GM21360 (cell line): ENCODE results near the gene NBDY.
A peak's percentile ranks its signal among the peaks of the same experiment; 100 is the strongest.

Source experiments
- ATAC-seq: cut with Tn5 transposase; IDR thresholded peaks from one replicate; pipeline ENCODE4 v1.9.1; 2021; ENCODE audit warnings: mild to moderate bottlenecking, moderate library complexity; ENCODE audit not compliant: unreplicated experiment

Gene NBDY

DNA sequence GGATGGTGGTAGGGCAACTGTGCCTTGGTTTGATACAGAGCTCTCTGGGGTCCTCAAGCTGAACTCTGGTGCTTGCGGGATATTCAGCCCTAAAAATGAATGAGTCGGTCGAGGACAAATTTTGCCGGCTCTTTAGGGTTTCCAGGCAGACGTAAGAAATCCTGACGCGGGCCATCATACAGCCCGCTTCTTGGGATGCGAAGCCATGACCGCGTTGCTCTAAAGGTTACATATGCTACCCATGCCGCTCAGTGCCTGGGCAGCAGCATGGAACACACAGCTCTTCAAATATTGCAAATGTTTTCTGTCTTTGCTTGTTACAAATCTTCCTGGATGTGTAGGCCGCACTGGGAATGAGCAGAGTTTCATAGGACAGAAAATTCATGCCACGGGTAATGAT, 55.6 kb downstream of the NBDY start:
- no peak for ATAC-seq

DNA sequence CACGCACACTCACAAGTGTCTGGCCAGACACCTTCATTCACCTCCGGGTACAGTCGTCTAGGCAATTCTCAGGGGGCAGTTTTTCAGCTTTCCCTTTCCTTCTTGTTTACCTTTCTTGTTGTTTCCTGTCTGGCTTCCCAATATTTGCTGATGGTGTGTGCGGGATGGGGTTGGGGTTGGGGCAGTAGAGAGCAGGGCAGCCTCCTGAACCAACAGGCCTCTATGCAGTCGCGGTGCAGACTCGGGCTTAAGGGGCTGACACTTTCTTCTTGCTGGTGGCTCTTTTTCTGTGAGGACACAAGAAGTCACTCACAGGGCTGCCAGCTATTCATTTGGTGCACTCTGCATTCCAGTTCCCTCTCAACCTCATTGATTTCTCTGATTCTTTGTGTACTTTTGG, 56.4 kb downstream of the NBDY start:
- no peak for ATAC-seq

DNA sequence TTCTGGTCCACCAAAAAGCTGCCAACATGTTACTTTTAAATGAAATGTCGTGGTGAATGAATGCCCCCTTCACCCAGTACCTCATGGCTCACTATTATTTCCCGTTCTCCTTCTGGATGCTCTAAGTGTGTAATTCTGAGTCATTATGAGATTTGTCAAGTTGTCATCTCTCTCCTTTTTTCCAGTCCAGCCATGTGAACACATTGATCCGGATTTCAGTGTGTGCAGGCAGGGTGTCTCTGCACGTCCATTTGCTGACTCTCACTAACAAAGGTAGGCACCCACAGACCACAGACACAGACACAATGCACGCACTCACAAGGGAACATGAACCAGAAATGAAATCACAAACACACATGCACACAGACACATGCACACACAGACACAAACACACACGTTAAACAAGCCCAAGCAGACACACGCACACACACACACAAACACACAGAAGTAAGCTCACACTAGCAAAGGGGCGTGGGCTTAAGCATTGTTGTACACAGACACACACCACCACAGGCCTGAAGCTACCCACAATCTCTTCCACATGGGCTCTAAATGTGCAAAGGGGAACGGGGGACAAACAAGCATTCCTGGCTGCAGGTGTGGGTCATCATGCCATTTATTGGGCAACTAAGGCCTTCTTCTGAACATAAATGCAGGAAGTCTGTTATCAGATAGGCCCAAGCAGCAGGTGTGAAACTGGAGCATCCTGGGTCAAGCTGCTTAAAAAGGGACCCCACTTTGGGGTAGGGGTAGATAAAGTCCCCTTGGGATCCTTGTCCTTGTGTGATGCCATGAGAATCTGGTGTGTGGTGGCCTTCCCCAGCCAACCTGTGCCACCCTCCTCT, 58.1 kb downstream of the NBDY start:
- ATAC-seq, result no peak

DNA sequence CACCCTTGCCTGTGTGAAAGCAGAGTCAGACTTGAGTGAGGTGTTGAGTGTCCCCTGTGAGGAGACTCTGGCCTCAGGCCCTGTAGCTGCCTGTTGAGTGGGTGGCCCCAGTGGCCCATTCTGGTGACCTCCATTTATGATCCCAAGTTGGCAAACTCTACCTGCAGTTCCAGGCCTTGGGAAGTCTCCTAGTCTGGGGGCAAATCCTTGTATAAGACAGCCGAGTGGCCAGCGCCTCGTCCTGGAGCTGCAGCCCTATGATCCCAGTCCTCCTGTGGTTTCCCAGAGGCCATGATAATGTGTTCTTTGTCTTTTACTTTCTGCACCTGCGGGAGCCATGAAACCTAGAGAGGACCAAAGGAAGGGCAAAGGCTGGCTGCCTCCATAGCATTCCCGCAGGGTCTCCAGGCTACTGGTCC, 58.7 kb downstream of the NBDY start:
- ATAC-seq, result no peak

DNA sequence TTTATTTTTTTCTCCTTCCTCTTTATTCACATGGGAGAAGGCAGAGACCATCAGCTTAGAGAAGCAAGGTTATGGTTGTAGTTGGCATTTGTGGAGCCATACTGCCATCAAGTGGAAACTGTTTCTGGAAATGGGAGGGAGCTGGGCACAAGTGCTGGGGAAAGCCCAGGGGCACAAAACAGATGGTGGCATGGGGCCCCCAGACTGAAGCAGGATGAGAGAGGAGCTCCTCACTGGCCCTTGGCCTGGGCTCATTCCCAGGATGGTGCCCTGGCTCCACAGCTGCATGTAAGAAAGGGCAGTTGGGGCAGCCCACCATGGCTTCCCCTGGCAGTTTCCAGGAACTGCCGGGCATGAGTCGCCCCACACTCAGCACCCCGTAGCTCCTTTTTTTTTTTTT, 59.2 kb downstream of the NBDY start:
- no peak for ATAC-seq

DNA sequence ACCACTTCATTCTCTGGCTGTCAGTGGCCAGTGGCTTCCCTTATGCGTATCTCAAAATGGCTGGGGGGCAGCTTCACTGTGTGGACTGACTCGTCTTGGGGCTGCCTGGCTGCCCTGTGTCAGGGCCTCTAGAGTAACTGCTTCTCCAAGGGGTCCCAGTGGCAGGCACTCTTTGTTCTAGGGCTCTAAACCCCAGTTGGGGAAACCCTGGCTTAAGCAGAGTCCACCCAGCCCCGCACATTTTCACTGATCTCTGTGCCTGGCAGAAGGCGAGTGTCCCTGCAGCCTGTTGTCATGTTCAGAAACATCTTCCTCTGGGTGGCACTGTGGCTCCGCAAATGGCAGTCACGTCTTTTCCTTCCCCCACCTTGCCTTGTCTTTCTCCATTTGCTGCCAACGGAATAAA, 59.7 kb downstream of the NBDY start:
- ATAC-seq, result peak; percentile 52

DNA sequence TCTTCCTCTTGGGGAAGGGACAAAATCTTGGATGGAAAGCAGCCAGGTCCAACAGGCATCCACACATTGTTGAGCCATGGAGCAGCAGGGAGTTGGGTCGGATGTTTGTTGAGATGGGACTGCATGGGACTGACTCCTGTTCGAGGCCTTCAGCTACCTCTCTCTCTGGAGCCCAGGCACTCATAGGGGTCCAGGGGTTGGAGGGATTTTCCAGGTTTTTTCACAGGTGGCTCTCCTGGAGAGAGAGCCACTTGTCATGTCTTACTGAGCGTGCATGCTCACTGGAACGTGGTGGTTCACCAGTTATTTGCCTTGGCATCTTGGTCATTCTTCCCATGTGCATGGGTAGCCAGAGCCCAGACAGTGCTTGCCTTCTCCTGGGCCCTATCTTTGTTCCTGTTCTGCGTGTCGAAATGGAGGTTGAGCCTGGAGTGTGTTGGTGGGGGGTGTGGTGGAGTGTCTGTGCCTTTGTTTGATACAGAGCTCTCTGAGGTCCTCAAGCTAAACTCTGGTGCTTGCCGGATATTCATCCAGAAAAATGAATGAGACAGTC, 60.6 kb downstream of the NBDY start:
- no peak for ATAC-seq

DNA sequence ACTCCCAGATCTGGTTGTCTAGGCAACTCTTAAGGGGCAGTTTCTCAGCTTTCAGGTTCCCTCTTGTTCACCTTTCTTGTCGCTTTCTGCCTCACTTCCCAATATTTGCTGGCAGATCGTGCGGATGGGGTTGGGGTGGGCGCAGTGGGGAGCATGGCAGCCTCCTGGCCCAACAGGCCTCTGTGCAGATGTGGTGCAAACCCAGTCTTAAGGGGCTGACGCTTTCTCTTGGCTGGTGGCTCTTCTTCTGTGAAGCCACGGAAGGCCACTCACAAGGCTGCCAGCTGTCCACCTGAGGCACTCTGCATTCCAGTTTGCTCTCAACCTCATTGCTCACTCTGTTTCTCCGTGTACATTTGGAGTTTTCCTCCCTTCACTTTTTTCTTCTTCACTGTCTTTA, 61.7 kb downstream of the NBDY start:
- no peak for ATAC-seq

DNA sequence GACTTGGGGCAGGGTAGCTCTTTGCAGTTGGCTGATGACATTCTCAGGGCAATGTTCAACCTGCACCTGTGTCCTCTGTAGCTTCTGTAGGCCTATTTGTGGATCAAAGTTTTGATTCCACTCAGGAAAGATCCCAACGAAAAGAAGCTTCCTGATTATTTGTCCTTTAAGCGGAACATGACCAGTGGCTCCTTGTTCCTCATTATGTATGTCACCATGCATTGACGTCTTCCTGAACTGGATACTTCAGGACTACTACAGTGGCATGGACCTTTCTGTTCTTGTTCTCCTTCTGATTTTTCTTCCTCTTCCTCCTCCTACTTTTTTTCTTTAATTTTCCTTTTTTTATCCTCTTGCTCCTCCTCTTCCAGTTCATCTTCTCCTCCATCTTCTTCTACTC, 62.4 kb downstream of the NBDY start:
- ATAC-seq, result no peak

DNA sequence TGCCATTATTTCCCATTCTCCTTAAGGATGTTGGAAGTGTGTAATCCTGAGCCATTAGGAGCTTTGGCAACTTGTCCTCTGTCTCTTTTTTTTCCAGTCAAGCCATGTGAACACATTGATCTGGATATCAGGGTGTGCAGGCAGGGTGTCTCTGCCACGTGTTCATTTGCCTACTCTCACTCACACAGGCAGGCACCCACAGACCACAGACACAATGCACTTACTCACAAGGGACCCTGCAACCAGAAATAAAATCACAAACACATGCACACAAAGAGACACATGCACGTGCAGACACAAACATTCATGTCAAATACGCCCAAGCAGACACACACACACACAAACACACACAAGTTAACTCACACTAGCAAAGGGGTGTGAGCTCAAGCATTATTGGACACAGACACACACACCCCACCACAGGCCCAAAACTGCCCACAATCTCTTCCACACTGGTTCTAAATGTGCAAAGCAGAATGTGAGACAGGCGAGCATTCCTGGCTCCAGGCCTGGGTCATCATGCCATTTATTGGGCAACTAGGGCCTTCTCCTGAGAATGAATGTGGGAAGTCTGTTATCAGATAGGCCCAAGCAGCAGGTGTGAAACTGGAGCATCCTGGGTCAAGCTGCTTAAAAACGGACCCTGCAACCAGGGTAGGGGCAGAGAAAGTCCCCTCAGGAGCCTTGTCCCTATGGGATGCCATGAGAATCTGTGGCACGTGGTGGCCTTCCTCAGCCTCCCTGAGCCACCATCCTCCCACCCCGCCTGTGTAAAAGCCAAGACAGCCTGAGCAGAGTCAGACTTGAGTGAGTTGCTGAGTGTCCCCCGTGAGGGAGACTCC, 63.4 kb downstream of the NBDY start:
- ATAC-seq, result no peak

DNA sequence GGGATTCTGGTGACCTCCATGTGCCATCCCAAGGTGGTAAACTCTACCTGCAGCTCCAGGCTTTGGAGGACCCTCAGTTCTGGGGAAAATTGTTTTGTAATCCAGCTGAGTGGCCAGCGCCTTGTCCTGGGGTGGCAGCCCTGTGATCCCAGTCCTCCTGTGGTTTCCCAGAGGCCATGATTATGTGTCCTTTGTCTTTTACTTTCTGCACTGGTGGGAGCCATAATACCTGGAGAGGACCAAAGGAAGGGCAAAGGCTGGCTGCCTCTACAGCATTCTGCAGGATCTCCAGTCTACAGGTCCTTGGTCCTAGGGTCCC, 64.0 kb downstream of the NBDY start:
- no peak for ATAC-seq

DNA sequence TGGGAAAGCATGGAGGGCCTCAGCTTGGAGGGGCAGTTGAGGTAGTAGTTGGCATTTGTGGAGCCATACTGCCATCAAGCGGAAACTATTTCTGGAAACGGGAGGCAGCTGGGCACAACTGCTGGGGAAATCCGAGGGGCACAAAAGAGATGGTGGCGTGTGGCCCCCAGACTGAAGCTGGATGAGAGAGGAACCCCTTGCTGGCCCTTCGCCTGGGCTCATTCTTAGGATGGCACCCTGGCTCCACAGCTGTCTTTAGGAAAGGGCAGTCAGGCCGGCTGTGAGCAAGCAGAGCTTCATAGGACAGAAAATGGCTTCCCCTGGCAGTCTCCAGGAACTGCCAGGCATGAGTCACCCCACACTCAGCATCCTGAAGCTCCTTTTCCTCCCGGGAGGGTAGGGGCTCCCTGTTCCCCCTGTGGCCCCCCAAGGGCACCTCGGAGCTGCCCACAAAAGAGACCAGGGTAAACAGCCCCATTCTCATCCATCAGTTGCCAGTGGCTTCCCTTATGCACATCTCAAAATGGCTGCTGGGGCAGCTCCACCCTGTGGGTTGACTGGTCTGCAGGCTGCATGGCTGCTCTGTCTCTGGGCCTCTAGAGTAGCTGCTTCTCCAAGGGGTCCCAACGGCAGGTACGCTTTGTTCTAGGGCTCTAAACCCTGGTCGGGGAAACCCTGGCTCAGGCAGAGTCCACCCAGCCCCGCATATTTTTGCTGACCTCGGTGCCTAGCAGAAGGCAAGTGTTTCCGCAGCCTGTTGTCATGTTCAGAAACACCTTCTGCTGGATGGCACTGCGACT, 64.7 kb downstream of the NBDY start:
- no peak for ATAC-seq

DNA sequence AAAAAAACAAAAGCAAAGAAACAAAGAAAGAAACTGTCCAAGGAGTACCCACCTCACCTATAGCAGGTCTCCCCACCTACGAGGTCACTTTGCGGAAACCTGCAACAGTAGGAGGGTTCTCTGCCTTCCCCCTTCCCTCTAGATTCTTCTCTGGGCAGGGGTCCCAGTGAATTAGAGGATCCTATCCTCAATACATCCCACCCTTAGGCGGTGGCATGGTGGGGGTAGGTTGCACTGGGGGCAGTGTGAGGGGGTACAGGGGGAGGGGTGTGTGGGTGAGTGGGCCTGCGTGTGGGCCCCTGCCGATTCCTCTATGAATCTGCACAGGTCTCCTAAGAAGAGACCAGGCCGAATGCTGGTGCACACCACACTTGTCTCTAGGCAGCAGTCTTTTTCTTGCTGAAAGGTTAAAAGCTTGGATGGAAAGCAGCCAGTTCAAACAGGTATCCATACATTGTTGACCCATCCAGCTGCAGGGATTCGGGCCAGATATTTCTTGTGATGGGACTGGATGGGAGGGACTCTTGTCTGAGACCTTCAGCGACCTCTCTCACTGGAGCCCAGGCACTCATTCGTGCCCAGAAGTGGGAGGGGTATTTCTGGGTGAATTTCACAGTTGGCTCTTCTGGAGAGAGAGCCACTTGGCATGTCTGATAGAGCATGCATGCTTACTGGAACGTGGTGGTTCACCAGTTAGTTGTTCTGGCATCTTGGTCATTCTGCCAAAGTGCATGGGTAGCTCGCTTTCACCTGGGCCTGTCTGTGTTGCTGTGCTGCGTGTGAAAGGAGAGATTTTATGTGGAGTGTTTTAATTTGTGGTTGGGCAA, 65.6 kb downstream of the NBDY start:
- no peak for ATAC-seq

DNA sequence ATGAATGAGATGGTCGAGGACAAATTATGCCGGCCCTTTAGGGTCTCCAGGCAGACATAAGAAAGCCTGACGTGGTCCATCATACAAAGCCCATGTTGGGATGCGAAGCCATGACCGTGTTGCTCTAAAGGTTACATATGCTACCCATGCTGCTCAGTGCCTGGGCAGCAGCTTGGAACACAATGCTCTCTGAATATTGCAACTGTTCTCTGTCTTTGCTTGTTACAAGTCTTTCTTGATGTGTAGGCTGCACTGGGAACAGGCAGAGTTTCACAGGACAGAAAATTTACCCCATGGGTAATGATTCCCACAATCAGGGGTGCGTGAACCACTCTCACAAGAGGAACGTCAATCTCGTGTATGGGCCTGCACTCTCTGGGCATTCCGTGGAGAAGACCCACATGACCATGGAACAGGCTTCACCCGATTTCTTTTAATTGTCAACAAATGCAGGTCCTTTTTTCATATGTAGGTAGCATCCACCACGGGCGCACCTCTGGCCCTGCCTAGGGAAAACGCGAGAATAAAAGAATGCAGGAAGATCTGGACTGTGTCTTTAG, 66.3 kb downstream of the NBDY start:
- no peak for ATAC-seq

DNA sequence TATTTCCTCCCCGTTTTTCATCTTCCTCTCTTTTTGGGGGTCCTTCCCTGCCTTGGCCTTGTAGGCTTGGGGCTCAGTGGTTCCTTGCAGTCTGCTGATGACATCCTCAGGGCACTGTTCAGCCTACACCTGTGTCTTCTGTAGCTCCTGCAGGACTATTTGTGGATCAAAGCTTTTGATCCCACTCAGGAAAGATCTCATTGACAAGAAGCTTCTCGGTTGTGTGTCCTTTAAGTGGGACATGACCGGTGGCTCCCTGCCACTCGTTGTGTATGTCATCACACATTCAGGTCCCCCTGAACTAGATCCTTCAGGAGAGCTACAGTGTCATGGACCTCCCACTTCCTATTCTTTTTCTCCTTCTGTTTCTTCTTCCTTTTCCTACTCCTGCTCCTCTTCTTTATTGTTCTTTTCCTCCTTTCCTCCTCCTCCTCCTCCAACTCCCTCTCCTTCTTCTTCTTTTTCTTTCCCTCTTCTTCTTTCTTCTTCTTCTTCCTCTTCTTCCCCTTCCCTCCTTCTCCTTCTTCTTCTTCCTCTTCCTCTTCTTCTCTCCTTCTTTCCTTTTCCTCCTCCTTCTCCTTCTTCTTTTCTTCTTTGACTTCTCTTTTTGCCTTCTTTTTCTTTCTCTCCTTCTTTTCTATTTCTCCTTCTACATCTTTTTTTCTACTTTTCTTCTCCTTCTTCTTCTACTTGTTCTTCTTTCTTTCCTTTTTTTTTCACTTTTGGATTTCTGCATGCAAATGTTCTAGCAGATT, 67.8 kb downstream of the NBDY start:
- no peak for ATAC-seq

DNA sequence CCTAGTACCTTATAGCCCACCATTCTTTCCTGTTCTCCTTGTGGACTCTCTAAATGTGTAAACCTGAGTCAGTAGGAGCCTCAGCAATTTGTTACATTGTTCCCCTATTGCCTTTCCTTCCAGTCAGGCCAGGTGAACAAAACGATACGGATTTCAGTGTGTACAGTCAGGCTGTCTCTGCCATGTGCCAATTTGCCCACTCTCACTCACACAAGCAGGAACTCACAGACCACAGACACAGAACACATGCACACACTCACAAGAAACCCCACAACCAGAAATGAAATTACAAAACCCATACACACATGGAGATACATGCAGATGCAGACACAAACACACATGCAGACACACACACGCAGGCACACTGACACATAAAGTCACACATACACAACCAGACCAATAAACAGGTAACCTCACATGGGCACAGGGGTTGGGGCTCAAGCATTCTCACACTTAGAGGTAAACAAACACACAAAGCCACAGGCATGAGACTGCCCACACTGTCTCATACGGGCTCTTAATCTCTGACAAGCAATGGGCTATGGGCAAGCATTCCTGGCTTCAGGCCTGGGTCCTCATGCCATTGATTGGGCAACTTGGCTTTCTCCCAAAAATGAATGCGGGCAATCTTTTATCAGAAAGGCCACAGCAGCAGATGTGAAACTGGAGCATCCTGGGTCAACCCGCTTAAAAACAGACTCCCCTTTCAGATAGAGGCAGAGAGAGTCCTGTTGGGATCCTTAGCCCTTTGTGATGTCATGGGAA, 68.7 kb downstream of the NBDY start:
- ATAC-seq, result no peak

DNA sequence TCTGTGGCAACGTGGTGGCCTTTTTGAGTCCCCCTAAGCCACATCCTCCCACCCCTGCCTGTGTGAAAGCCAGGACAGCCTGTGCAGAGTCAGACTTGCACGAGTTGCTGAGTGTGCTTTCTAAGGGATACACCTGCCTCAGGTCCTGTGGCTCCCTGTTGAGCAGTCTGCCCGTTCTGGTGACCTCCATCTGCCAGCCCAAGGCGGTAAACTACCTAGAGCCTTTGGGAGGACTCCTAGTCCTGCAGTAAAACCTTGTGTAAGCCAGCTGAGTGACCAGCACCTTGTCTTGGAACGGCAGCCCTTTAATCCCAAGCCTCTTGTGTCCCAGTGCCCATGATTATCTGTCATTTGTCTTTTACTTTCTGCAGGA, 69.3 kb downstream of the NBDY start:
- no peak for ATAC-seq

DNA sequence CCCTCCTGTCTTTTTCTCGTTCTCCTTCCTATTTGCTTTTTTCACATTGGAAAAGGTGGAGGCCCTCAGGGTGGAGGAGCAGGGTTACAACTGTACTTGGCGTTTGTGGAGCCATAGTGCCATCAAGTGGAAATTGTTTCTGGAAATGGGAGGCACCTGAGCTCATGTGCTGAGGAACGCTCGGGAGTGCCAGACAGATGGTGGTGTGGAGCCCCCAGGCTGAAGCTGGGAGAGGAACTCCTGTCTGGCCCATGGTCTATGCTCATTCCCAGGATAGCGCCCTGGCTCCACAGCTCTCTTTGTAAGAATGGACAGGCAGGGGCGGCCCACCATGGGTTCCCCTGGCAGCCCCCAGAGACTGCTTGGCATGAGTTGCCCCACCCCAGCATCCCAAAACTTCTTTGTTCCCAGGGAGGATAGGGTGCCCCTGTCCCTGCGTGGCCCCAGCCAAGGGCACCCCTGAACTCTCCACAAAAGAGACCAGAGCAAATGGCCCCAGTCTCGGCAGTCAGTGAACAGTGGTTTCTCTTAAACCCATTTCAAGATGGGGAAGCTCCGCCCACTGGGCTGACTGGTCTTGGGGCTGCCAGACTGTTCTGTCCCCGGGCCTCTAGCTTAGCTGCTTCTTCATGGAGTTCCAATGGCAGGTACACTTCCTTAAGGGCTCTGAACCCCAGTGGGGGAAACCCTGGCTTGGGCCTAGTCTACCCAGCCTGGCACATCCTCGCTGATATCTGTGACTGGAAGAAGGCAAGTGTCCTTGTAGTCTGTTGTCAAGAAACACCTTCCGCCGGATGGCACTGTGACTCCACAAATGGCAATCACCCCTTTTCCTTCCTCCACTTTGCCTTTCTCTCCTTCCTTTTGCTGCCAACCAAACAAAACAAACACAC, 70.1 kb downstream of the NBDY start:
- no peak for ATAC-seq
